ENCODE data around the gene ADAMTS10.
"Not testable (repeated sequence)": the region's sequence is repeated elsewhere in the genome, so short reads cannot be mapped to it uniquely, and the experiment has no call there.

Gene ADAMTS10

DNA sequence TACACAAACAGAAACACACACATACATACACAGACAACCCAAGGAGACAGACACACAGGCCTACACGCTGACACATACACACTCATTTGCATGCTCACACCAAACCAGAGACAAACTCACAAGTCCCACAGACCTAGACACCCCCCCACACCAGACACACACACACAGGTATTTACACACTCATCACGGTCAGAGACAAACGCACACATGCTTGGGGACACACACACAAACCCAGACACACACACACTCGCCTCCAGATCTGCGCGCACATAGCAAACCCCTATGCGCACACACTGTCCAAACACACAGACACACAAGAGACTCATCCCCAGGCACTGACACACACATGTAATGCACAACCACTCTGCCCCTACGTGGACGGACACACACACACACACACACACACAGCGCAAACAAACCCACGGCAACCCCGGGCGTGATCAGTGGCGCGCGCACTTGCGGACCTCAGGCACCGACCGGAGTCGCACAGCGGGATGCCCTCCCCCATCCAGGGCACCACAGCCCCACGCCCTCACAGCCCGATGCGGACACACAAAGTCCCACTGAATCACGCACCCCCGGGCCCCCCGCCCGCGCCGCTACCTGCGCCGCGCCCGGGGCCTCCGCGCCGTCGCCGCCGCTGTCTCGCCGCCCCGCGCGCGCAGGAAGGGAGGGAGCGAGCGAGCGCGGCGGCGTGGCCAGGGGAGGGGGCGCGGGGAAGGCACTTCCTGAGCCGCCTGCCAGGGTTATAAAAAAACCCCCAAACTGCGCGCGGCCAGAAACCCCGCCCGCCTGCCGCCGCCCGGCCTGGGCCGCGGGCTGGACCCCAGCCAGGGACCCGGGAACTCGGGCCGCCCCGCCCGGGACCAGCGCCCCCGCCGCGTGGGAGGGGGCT lies at the start of gene ADAMTS10:
Gene ADAMTS10 (minus strand): TSS at position 675 of the 895 bp plus-strand sequence. CDS start 5,005 bp downstream, outside the sequence.
- no peak for FAIRE-seq

GRCh38 chr19:8659905-8660304 lies 49.4 kb upstream of the ADAMTS10 start:
- no peak for FAIRE-seq

GRCh38 chr19:8657869-8658268 lies 47.4 kb upstream of the ADAMTS10 start:
- no peak for FAIRE-seq

GRCh38 chr19:8655340-8655709 lies 44.8 kb upstream of the ADAMTS10 start:
- FAIRE-seq: no peak

GRCh38 chr19:8654591-8655339 lies 44.2 kb upstream of the ADAMTS10 start:
- FAIRE-seq: no peak

DNA sequence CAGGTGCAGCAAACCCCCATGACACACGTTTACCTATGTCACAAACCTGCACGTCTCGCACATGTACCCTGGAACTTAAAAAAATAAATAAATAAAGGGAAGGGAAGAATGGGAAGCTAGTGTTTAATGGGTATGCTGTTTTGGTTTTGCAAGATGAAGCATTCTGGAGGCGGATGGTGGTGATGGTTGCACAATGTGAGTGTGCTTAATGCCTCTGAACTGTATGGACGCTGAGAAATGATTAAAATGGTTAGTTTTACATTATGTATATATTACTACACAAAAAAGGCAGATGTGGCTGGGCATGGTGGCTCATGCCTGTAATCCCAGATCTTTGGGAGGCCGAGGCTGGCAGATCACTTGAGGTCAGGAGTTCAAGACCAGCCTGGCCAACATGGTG lies 37.7 kb upstream of the ADAMTS10 start:
- no peak for FAIRE-seq

DNA sequence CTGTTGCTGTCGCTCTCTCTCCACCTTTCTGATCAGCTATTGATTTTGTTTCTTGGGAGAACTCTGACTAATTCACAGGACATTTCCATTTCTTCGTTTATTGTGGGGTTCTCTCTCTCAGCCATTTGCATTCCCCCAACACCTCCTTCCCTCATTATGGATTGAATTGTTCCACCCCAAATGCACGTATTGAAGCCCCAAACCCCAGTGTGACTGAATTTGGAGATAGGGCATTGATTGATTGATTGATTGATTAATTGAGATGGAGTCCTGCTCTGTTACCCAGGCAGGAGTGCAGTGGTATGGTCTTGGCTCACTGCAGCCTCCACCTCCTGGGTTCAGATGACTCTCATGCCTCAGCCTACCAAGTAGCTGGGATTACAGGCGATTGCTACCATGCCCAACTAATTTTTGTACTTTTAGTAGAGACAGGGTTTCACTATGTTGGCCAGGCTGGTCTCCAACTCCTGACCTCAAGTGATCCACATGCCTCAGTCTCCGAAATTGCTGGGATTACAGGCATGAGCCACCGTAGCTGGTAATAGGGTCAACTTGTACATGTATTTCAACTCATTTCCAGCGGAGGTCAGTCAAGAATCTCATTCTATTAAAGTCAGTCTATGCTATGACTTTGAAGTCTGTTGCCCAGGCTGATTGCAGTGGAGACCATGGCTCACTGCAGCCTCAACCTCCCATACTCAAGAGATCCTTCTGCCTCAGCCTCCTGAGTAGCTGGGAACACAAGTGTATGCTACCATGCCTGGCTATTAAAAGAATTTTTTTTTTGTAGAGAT lies 33.5 kb upstream of the ADAMTS10 start:
- FAIRE-seq: no peak

DNA sequence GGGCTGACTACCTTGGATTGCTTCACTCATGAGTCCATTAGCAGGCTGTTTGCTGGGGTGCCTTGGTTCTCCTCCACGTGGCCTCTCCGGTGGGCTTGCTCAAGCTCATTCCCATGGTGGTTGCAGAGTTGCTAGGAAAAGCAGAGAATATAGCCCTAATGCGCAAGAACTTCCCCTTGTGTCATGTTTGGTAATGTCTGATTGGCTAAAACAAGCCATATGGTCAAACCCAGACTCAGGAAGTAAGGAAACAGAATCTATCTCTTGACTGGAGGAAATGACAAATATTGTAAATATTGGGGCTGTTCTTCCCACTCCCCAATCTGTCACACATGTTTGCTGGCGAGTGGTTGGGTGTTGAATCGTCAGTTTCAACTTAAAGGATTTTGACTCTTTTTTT lies 32.0 kb upstream of the ADAMTS10 start:
- no peak for FAIRE-seq

GRCh38 chr19:8641908-8642547 lies 31.5 kb upstream of the ADAMTS10 start:
- no peak for FAIRE-seq

- no peak for FAIRE-seq
These were observed 30.8 kb upstream of the ADAMTS10 start for GRCh38 chr19:8641221-8641907.

DNA sequence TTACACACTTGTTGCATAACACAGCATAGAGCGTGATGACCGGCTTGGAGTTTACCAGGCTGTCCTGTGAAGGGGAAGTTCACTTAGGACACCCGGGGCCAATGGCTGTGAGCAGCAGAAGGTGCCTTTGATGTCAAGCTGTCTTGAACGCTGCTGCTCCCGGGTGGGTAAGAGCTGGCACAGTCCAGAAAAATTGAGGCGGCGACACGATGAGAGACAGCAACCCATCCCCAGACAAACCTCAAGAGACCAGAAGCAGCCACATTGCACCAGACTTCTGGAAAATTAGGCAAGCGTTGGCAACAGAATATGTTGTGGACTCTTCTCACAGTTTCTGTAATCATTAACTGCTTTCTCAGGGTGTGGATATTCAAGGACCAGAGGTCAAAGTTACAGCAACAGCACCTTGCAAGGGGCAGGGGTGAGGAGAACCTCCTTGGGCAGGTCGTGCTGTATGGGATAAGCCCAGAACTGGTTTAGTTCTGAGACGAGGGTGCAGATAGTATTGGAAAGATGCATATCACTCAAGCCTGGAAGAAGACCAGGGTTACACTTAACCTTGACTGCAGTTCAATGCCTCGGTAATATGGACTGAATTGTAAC lies 30.0 kb upstream of the ADAMTS10 start:
- no peak for FAIRE-seq

DNA sequence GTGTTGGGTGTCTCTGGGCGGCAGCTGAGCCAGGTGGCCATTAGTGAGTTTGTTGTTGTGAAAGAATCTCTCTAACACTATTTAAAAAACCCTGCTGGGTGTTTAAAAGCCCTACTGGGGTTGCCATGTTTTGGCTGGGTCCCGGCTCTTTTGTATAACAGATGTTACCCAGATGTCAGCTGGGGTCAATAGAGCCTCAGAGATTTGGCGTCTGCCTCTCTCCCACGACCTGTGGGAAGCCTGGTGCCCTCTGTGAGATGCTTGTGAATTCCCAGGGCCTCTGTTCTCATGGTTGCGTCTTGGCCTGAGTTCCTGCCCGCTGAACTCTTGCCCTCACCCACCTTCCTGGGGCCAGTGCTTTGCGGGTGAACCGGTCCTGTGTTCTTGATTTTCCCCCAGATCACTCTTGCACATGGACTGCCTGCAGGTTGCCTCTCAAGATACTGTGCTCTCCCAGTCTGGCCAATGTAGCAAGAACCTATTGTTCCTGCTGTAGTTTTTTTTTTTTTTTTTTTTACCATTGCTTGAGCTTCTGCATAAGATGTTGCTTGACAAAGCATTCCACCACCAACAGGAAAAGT lies 29.4 kb upstream of the ADAMTS10 start:
- FAIRE-seq: no peak

- no peak for FAIRE-seq
These were observed 27.6 kb upstream of the ADAMTS10 start for GRCh38 chr19:8638078-8638619.

DNA sequence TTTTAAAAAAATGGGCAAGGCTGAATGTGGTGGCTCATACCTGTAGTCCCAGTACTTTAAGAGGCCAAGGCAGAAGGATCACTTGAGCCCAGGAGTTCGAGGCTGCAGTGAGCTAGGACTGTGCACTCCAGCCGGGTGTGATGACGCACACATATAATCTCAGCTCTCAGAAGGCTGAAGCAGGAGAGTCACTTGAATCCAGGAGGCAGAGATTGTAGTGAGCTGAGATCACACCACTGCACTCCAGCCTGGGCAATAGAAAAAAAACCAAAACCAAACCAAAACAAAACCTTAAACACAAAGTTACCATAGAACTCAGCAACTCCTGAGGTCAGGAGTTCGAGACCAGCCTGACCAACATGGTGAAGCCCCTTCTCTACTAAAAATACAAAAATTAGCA lies 26.6 kb upstream of the ADAMTS10 start:
- FAIRE-seq: not testable (repeated sequence)

- FAIRE-seq: no peak
These were observed 24.9 kb upstream of the ADAMTS10 start for GRCh38 chr19:8635422-8635821.

DNA sequence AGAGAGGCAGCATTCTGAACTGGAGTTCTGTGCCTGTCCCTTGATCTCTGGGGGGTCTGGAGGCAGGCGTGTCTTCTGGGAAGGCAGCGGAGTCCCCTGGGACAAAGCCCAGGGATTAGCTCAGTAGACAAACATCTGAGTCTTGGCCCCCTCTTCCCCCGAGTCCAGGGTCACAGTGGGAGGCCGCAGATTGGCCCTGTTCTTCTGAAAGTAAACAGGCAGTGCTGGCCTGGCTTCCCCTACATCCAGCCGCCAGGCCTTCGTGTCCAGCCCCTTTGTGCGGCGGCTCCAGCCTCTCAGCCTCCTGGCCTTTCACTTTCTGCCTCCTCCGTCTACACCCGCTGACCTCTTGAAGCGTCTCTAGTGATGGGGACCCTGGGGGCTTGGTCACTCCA lies 20.9 kb upstream of the ADAMTS10 start:
- no peak for FAIRE-seq

DNA sequence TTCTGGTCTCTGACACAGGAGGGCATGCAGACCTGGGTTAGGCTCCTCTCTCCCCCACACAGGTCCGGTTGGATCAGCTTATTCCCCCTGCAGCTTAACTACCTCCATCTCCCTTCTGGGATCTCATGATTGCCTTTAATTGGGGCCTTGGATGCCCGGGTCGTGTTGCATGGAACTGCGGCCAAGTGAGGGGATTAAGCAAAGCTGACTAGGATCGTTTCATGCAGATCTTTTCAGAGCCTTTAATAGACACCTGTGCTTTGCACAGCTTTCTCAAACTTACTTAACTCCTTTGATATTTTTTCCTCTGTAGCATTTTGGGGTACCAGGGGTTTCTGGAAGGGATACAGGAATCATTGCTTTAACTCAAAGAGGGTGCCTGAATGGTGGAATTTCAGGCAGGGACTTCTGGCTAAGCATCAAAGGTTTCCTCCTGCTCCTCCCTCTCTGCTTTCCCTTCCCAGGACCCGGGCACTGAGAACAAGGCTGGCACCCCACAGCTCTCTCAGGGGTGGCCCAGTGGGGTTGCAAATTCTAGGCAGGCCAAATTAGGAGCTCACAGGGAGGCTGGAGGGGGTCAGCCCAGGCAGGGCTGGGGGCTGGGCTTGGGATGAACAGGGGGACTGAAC lies 20.4 kb upstream of the ADAMTS10 start:
- FAIRE-seq: no peak

- FAIRE-seq: no peak
These were observed 19.6 kb upstream of the ADAMTS10 start, which contains the start of gene NFILZ for GRCh38 chr19:8629996-8630683. Gene NFILZ (plus strand): TSS chr19:8630633. CDS start chr19:8676766, 46,133 bp downstream.

GRCh38 chr19:8629184-8629583 lies 18.7 kb upstream of the ADAMTS10 start:
- FAIRE-seq: no peak

DNA sequence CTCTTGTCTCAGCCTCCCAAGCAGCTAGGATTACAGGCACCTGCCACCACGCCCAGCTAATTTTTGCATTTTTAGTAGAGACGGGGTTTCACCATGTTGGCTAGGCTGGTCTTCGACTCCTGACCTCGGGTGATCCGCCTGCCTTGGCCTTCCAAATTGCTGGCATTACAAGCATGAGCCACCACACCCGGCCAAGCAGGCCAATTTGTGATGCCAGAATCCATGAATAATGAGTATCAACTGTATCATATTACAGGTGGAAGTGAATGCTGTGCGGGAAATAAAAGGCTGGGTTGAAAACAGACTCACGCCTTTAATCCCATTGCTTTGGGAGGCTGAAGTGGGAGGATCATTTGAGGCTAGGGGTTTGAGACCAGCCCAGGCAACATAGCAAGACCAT lies 16.3 kb upstream of the ADAMTS10 start:
- no peak for FAIRE-seq
